ENCODE results near the gene ZNF750.

DNA sequence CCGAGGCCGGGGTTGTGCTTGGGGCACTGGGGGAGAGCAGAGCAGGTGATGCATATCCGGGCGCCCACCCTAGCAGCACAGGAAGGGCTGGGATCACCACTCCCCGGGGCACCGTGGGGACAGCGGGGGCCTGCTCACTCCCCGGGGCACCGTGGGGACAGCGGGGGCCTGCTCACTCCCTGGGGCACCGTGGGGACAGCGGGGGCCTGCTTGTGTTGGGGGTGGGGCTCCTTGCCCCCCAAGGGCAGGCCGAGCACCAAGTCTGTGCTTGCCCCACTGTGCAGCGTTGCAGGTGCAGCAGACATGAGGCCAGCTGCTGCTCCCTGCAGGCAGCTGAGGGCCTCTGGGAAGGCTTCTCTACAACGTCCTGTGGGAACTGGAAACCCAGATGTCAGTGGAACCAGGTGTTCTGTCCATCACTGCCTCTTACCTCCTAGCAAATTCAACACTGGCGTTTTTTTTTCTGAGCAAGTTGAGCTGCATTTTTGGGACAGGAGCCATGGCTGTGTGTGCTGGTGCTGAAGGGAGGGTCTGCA, 25.0 kb upstream of the ZNF750 start:
- TF ChIP-seq, protein P1, sequence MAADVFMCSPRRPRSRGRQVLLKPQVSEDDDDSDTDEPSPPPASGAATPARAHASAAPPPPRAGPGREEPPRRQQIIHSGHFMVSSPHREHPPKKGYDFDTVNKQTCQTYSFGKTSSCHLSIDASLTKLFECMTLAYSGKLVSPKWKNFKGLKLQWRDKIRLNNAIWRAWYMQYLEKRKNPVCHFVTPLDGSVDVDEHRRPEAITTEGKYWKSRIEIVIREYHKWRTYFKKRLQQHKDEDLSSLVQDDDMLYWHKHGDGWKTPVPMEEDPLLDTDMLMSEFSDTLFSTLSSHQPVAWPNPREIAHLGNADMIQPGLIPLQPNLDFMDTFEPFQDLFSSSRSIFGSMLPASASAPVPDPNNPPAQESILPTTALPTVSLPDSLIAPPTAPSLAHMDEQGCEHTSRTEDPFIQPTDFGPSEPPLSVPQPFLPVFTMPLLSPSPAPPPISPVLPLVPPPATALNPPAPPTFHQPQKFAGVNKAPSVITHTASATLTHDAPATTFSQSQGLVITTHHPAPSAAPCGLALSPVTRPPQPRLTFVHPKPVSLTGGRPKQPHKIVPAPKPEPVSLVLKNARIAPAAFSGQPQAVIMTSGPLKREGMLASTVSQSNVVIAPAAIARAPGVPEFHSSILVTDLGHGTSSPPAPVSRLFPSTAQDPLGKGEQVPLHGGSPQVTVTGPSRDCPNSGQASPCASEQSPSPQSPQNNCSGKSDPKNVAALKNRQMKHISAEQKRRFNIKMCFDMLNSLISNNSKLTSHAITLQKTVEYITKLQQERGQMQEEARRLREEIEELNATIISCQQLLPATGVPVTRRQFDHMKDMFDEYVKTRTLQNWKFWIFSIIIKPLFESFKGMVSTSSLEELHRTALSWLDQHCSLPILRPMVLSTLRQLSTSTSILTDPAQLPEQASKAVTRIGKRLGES (CRISPR knock-in tag; IDR thresholded peaks at IDR 0.05; ENCODE audit: borderline replicate concordance) = no peak
- TF ChIP-seq KDM5A (IDR thresholded peaks at IDR 0.05; ENCODE audit: borderline replicate concordance, low read length) (no peak), SIN3A (IDR thresholded peaks at IDR 0.05; ENCODE audit: borderline replicate concordance, low read depth, low read length) (no peak), HES4 (CRISPR knock-in tag; IDR thresholded peaks at IDR 0.05; ENCODE audit: borderline replicate concordance) (no peak), ZNF816 (CRISPR knock-in tag; IDR thresholded peaks at IDR 0.05; ENCODE audit: borderline replicate concordance) (no peak), GLMP (CRISPR knock-in tag; IDR thresholded peaks at IDR 0.05; ENCODE audit: borderline replicate concordance) (no peak), ZNF367 (CRISPR knock-in tag; IDR thresholded peaks at IDR 0.05; ENCODE audit: borderline replicate concordance) (no peak), BCL3 (CRISPR knock-in tag; IDR thresholded peaks at IDR 0.05) (no peak), ZFP36L2 (CRISPR knock-in tag; IDR thresholded peaks at IDR 0.05) (no peak)
